DOHH2 (cell line): ENCODE data around the gene PRR23C.

Source experiments
- H3F3A ChIP-seq: fragments of 200-600 bp; sonication (generic), shearing (Covaris generic); 2 replicates; pipeline ENCODE4 v1.6.0; 2016; ENCODE audit warnings: antibody characterized with exemption, mild to moderate bottlenecking; ENCODE audit not compliant: control insufficient read depth, insufficient read depth
- H3K27ac ChIP-seq: fragments of 200-600 bp; sonication (generic); 2 replicates; pipeline ENCODE4 v1.5.1; 2014; ENCODE audit warnings: low read depth, mild to moderate bottlenecking, low read length, moderate library complexity
- H3K27me3 ChIP-seq: fragments of 200-600 bp; sonication (generic); 2 replicates; pipeline ENCODE4 v1.6.1; 2014; ENCODE audit warnings: mild to moderate bottlenecking, low read length, mixed read lengths; ENCODE audit not compliant: control insufficient read depth
- H3K36me3 ChIP-seq: fragments of 200-600 bp; sonication (generic); 2 replicates; pipeline ENCODE4 v1.6.1; 2014; ENCODE audit warnings: mild to moderate bottlenecking, low read length, moderate library complexity, mixed read lengths; ENCODE audit not compliant: control insufficient read depth
- H3K4me1 ChIP-seq: fragments of 200-600 bp; sonication (generic); 2 replicates; pipeline ENCODE4 v1.6.1; 2014; ENCODE audit warnings: mild to moderate bottlenecking, low read length, mixed read lengths; ENCODE audit not compliant: control insufficient read depth
- H3K4me2 ChIP-seq: fragments of 200-600 bp; sonication (generic); 2 replicates; pipeline ENCODE4 v1.6.0; 2014; ENCODE audit warnings: mild to moderate bottlenecking, low read length, moderate library complexity
- H3K4me3 ChIP-seq: fragments of 200-600 bp; sonication (generic); 2 replicates; pipeline ENCODE4 v1.5.1; 2014; ENCODE audit warnings: mild to moderate bottlenecking, low read length, mixed read lengths
- H3K79me2 ChIP-seq: fragments of 200-600 bp; sonication (generic); 2 replicates; pipeline ENCODE4 v1.6.1; 2014; ENCODE audit warnings: mild to moderate bottlenecking, low read length, mixed read lengths; ENCODE audit not compliant: control insufficient read depth
- H3K9me2 ChIP-seq: fragments of 200-600 bp; sonication (generic); replicated peaks from 2 replicates; pipeline ENCODE4 v1.6.1; 2014; ENCODE audit warnings: mild to moderate bottlenecking, low read length, mixed read lengths; ENCODE audit not compliant: control insufficient read depth
- H3K9me3 ChIP-seq: fragments of 200-600 bp; sonication (generic); 2 replicates; pipeline ENCODE4 v1.6.1; 2014; ENCODE audit warnings: antibody characterized with exemption, low read length, mixed read lengths; ENCODE audit not compliant: control insufficient read depth, insufficient read depth
- H4K20me1 ChIP-seq: fragments of 200-600 bp; sonication (generic); 2 replicates; pipeline ENCODE4 v1.6.0; 2014; ENCODE audit warnings: low read depth, mild to moderate bottlenecking, antibody characterized with exemption, low read length, moderate library complexity; ENCODE audit not compliant: control insufficient read depth, insufficient read depth
- CTCF ChIP-seq: fragments of 200-600 bp; sonication (generic); IDR thresholded peaks from one replicate; pipeline ENCODE4 v1.5.1; 2014; ENCODE audit warnings: antibody characterized with exemption, mild to moderate bottlenecking, low read depth, low read length; ENCODE audit not compliant: poor library complexity, severe bottlenecking
- EZH2phosphoT487 ChIP-seq: fragments of 200-600 bp; sonication (generic); IDR thresholded peaks from 2 replicates; pipeline ENCODE4 v1.6.1; 2017; ENCODE audit warnings: borderline replicate concordance, mild to moderate bottlenecking, antibody characterized with exemption, low read length, moderate library complexity, mixed read lengths

Gene PRR23C

GRCh38 chr3:139087621-139088020, 42.9 kb upstream of the PRR23C start:
- Histone ChIP-seq H3K27ac (no peak overlapping the region), H3K4me3 (no peak overlapping the region)
- TF ChIP-seq CTCF (no peak), EZH2phosphoT487 (no peak)

GRCh38 chr3:139084176-139084575, 39.5 kb upstream of the PRR23C start:
- H4K20me1 ChIP-seq, result no peaks in the 10 kb centered on the region
- no peaks in the 10 kb centered on the region for H3K9me3 ChIP-seq
- H3K4me1 ChIP-seq, result no peaks in the 10 kb centered on the region

More at GRCh38 chr3:139087621-139088020, 42.9 kb upstream of the PRR23C start:
- Histone ChIP-seq H3K27me3 (0 out of 2 replicates have a peak, but pooled peaks cover 3% of the 10 kb centered on the region), H4K20me1 (no peaks in the 10 kb centered on the region), H3K9me3 (no peaks in the 10 kb centered on the region), H3F3A (no peaks in the 10 kb centered on the region), H3K9me2 (no peaks in the 10 kb centered on the region), H3K36me3 (no peaks in the 10 kb centered on the region), H3K4me1 (no peaks in the 10 kb centered on the region), H3K4me2 (no peak overlapping the region), H3K79me2 (no peaks in the 10 kb centered on the region)

GRCh38 chr3:139074565-139075115, 29.9 kb upstream of the PRR23C start:
- H3K4me1 ChIP-seq, result no peaks in the 10 kb centered on the region
- no peaks in the 10 kb centered on the region for H3K79me2 ChIP-seq
- no peaks in the 10 kb centered on the region for H3K9me2 ChIP-seq
- no peak overlapping the region for H3K27ac ChIP-seq
- no peaks in the 10 kb centered on the region for H4K20me1 ChIP-seq
- no peaks in the 10 kb centered on the region for H3K27me3 ChIP-seq
- H3K36me3 ChIP-seq, result no peaks in the 10 kb centered on the region
- TF ChIP-seq EZH2phosphoT487 (no peak), CTCF (no peak)
- H3K4me2 ChIP-seq, result no peak overlapping the region
- no peaks in the 10 kb centered on the region for H3F3A ChIP-seq
- H3K9me3 ChIP-seq, result no peaks in the 10 kb centered on the region
- no peak overlapping the region for H3K4me3 ChIP-seq

More at GRCh38 chr3:139084176-139084575, 39.5 kb upstream of the PRR23C start:
- no peak overlapping the region for H3K27ac ChIP-seq
- H3K79me2 ChIP-seq, result no peaks in the 10 kb centered on the region
- TF ChIP-seq CTCF (no peak), EZH2phosphoT487 (no peak)
- H3K4me2 ChIP-seq, result no peak overlapping the region
- no peak overlapping the region for H3K4me3 ChIP-seq
- H3K36me3 ChIP-seq, result no peaks in the 10 kb centered on the region
- H3K9me2 ChIP-seq, result no peaks in the 10 kb centered on the region
- no peaks in the 10 kb centered on the region for H3F3A ChIP-seq
- H3K27me3 ChIP-seq, result peaks cover 10% of the 10 kb centered on the region; the same call in 1 of the 2 replicates
